GM21723 (cell line): ENCODE results near the gene TTLL5.
A peak's percentile ranks its signal among the peaks of the same experiment; 100 is the strongest.
"Not testable (repeated sequence)": the region's sequence is repeated elsewhere in the genome, so short reads cannot be mapped to it uniquely, and the experiment has no call there.

Experiments
- ATAC-seq: cut with Tn5 transposase; IDR thresholded peaks from one replicate; pipeline ENCODE4 v1.9.1; 2021; ENCODE audit warnings: mild to moderate bottlenecking, moderate library complexity; ENCODE audit not compliant: unreplicated experiment

Gene TTLL5

GRCh38 chr14:75648066-75648838 lies 12.8 kb upstream of the TTLL5 start:
- ATAC-seq = no peak

GRCh38 chr14:75649337-75649736 lies 11.7 kb upstream of the TTLL5 start:
- no peak for ATAC-seq

- no peak for ATAC-seq
These were observed 11.3 kb upstream of the TTLL5 start for GRCh38 chr14:75649773-75650172.

- no peak for ATAC-seq
These were observed 10.6 kb upstream of the TTLL5 start for GRCh38 chr14:75650253-75651058.

GRCh38 chr14:75653563-75653962 lies 7.5 kb upstream of the TTLL5 start:
- ATAC-seq = no peak

GRCh38 chr14:75654127-75654732 lies 6.8 kb upstream of the TTLL5 start:
- peak; percentile 85 for ATAC-seq

- ATAC-seq = no peak
These were observed 5.8 kb upstream of the TTLL5 start for GRCh38 chr14:75655235-75655634.

- ATAC-seq = no peak
These were observed 3.7 kb upstream of the TTLL5 start for GRCh38 chr14:75657331-75657730.

- ATAC-seq = no peak
These were observed 2.1 kb upstream of the TTLL5 start for GRCh38 chr14:75658957-75659356.

GRCh38 chr14:75660238-75660629 lies 812 bp upstream of the TTLL5 start:
- ATAC-seq = no peak

- no peak for ATAC-seq
These were observed 411 bp downstream of the TTLL5 start for GRCh38 chr14:75661499-75661814.

- no peak for ATAC-seq
These were observed 1.9 kb downstream of the TTLL5 start for GRCh38 chr14:75662966-75663365.

GRCh38 chr14:75667099-75667765 lies 6.2 kb downstream of the TTLL5 start:
- no peak for ATAC-seq

- ATAC-seq = no peak
These were observed 11.7 kb downstream of the TTLL5 start for GRCh38 chr14:75672605-75673192.

GRCh38 chr14:75673345-75674035 lies 12.4 kb downstream of the TTLL5 start:
- no peak for ATAC-seq

GRCh38 chr14:75675265-75675960 lies 14.4 kb downstream of the TTLL5 start:
- ATAC-seq = no peak

- ATAC-seq = no peak
These were observed 24.9 kb downstream of the TTLL5 start for GRCh38 chr14:75685910-75686309.

GRCh38 chr14:75689012-75689411 lies 28.0 kb downstream of the TTLL5 start:
- no peak for ATAC-seq

GRCh38 chr14:75690010-75690409 lies 29.0 kb downstream of the TTLL5 start:
- no peak for ATAC-seq

GRCh38 chr14:75695025-75695424 lies 34.0 kb downstream of the TTLL5 start:
- not testable (repeated sequence) for ATAC-seq
